ENCODE data around the gene IL6ST. TPM values are rescaled to one million over a fixed set of nuclear protein-coding genes. Genes with fewer than 3 reads are reported as not detected.

Gene IL6ST
- total RNA-seq, 1 experiment from 2014 or later, result 39.8 TPM

GRCh38 chr5:55997742-55998351, 3.1 kb upstream of the IL6ST start:
- ChIA-PET CTCF (no interaction called here), POLR2A (ENCODE audit: low non-redundant PET) (no interaction called here)
- Histone ChIP-seq H3K9me3 (ENCODE audit: low read depth, low read length, poor library complexity, severe bottlenecking) (no peaks in the 10 kb centered on the region), H3K27me3 (replicated peaks; ENCODE audit: insufficient read depth, low read depth, low read length, poor library complexity) (no peaks in the 10 kb centered on the region), H3K4me1 (ENCODE audit: insufficient read depth, low read length, poor library complexity, severe bottlenecking) (peaks cover 10% of the 10 kb centered on the region), H3K27ac (ENCODE audit: low read depth, low read length, poor library complexity, severe bottlenecking) (no peak overlapping the region), H3K36me3 (ENCODE audit: insufficient read depth, low read length, poor library complexity, severe bottlenecking) (no peaks in the 10 kb centered on the region), H3K4me3 (ENCODE audit: low read depth, low read length, poor library complexity, severe bottlenecking) (no peak overlapping the region)
- intact Hi-C loops (cut with micrococcal nuclease; ENCODE audit: unreplicated experiment), result no loop called here
- TF ChIP-seq CTCF (conservative IDR thresholded peaks at IDR 0.05; ENCODE audit: low read depth, low read length) (no peak), EZH2 (IDR thresholded peaks at IDR 0.05; ENCODE audit: borderline replicate concordance, low read depth, low read length, poor library complexity, severe bottlenecking) (no peak)
- DNase-seq (ENCODE audit: low spot score), result no peak
- no TSS peak for BruUV-seq (replicated peaks)

- TSS peak; percentile 77 for BruUV-seq (replicated peaks)
- peak; percentile 98 for DNase-seq (ENCODE audit: low spot score)
- intact Hi-C loops (cut with micrococcal nuclease; ENCODE audit: unreplicated experiment), result no loop called here
- TF ChIP-seq EZH2 (IDR thresholded peaks at IDR 0.05; ENCODE audit: borderline replicate concordance, low read depth, low read length, poor library complexity, severe bottlenecking), result no peak
- Histone ChIP-seq H3K4me3 (ENCODE audit: low read depth, low read length, poor library complexity, severe bottlenecking) (peak overlapping the region; percentile 78), H3K4me1 (ENCODE audit: insufficient read depth, low read length, poor library complexity, severe bottlenecking) (peaks cover 13% of the 10 kb centered on the region), H3K9me3 (ENCODE audit: low read depth, low read length, poor library complexity, severe bottlenecking) (no peaks in the 10 kb centered on the region), H3K36me3 (ENCODE audit: insufficient read depth, low read length, poor library complexity, severe bottlenecking) (no peaks in the 10 kb centered on the region), H3K27me3 (replicated peaks; ENCODE audit: insufficient read depth, low read depth, low read length, poor library complexity) (no peaks in the 10 kb centered on the region), H3K27ac (ENCODE audit: low read depth, low read length, poor library complexity, severe bottlenecking) (peak overlapping the region; percentile 95)
- ChIA-PET POLR2A (ENCODE audit: low non-redundant PET) (interaction anchor here (0.6 to 0.7 kb wide), 2 partner anchors 130 to 355 kb away, joined by 3 to 4 read pairs; no protein-coding TSS in a partner anchor), CTCF (no interaction called here)
Observed at GRCh38 chr5:55994998-55995914, 493 bp upstream of the IL6ST start.

GRCh38 chr5:55993731-55994494, 850 bp downstream of the IL6ST start:
- TF ChIP-seq EZH2 (IDR thresholded peaks at IDR 0.05; ENCODE audit: borderline replicate concordance, low read depth, low read length, poor library complexity, severe bottlenecking), result no peak
- intact Hi-C loops (cut with micrococcal nuclease; ENCODE audit: unreplicated experiment), result no loop called here
- H3K9me3 ChIP-seq (ENCODE audit: low read depth, low read length, poor library complexity, severe bottlenecking), result no peaks in the 10 kb centered on the region
- H3K4me1 ChIP-seq (ENCODE audit: insufficient read depth, low read length, poor library complexity, severe bottlenecking), result peaks cover 13% of the 10 kb centered on the region
- peak overlapping the region; percentile 78 for H3K4me3 ChIP-seq (ENCODE audit: low read depth, low read length, poor library complexity, severe bottlenecking)
- TSS peak; percentile 61 for BruUV-seq (replicated peaks)
- POLR2A ChIA-PET (ENCODE audit: low non-redundant PET), result interaction anchor here (0.6 kb wide), 1 partner anchor 91 kb away, joined by 6 read pairs; no protein-coding TSS in a partner anchor
- H3K27ac ChIP-seq (ENCODE audit: low read depth, low read length, poor library complexity, severe bottlenecking), result peak overlapping the region; percentile 95
- CTCF ChIA-PET, result no interaction called here
- peak; percentile 3 for DNase-seq (ENCODE audit: low spot score)
- no peaks in the 10 kb centered on the region for H3K36me3 ChIP-seq (ENCODE audit: insufficient read depth, low read length, poor library complexity, severe bottlenecking)
- H3K27me3 ChIP-seq (replicated peaks; ENCODE audit: insufficient read depth, low read depth, low read length, poor library complexity), result no peaks in the 10 kb centered on the region

GRCh38 chr5:55993013-55993412, 1.8 kb downstream of the IL6ST start:
- no peak for TF ChIP-seq EZH2 (IDR thresholded peaks at IDR 0.05; ENCODE audit: borderline replicate concordance, low read depth, low read length, poor library complexity, severe bottlenecking)
- TF ChIP-seq CTCF (conservative IDR thresholded peaks at IDR 0.05; ENCODE audit: low read depth, low read length), result no peak
- H3K27me3 ChIP-seq (replicated peaks; ENCODE audit: insufficient read depth, low read depth, low read length, poor library complexity), result no peaks in the 10 kb centered on the region
- no peak overlapping the region for H3K27ac ChIP-seq (ENCODE audit: low read depth, low read length, poor library complexity, severe bottlenecking)
- peak overlapping the region; percentile 78 for H3K4me3 ChIP-seq (ENCODE audit: low read depth, low read length, poor library complexity, severe bottlenecking)
- CTCF ChIA-PET, result no interaction called here
- peak; percentile 13 for DNase-seq (ENCODE audit: low spot score)
- POLR2A ChIA-PET (ENCODE audit: low non-redundant PET), result no interaction called here
- BruUV-seq (replicated peaks), result no TSS peak
- H3K36me3 ChIP-seq (ENCODE audit: insufficient read depth, low read length, poor library complexity, severe bottlenecking), result no peaks in the 10 kb centered on the region
- H3K9me3 ChIP-seq (ENCODE audit: low read depth, low read length, poor library complexity, severe bottlenecking), result no peaks in the 10 kb centered on the region
- intact Hi-C loops (cut with micrococcal nuclease; ENCODE audit: unreplicated experiment), result no loop called here
- peaks cover 13% of the 10 kb centered on the region for H3K4me1 ChIP-seq (ENCODE audit: insufficient read depth, low read length, poor library complexity, severe bottlenecking)

Measured in A673 (cell line).